Lower leg skin (tissue), 4 donors: ENCODE results near the gene TPRG1L. TPM values are rescaled to one million over a fixed set of nuclear protein-coding genes. Genes with fewer than 3 reads are reported as not detected.

ENCODE experiments used
- DNase-seq, 2 donors: peaks; one replicate each; pipeline ENCODE4 v3.0.0-alpha.2; 2019; ENCODE audit warnings: low spot score in 2 of 2
- H3K4me3 ChIP-seq: fragments of 200-600 bp; sonication (generic); 2 replicates; pipeline ENCODE4 v1.5.1; 2017; ENCODE audit warnings: mild to moderate bottlenecking, low read depth; ENCODE audit not compliant: poor library complexity, severe bottlenecking
- CTCF ChIP-seq, 3 donors: fragments of 450-650 bp; IDR thresholded peaks; one replicate each; pipeline ENCODE4 v1.5.1; 2016; ENCODE audit warnings: antibody characterized with exemption in 3 of 3, mild to moderate bottlenecking in 3 of 3, moderate library complexity in 2 of 3
- POLR2A ChIP-seq, 2 donors: fragments of 450-650 bp; IDR thresholded peaks; one replicate each; pipeline ENCODE4 v1.6.1; 2016 to 2017; ENCODE audit warnings: antibody characterized with exemption in 2 of 2, mild to moderate bottlenecking in 1 of 2, moderate library complexity in 1 of 2
- WGBS, 2 donors: methylation state at CpG; one replicate each; pipeline ENCODE4 v1.1.5; 2018; 5-methylcytosine and 5-hydroxymethylcytosine counted together
- intact Hi-C: fragments of 100-400 bp; cut with DNase I; formaldehyde crosslinking; loops from one replicate; pipeline ENCODE4 v1.15.0; 2023; ENCODE audit warnings: low total_unique reads
- total RNA-seq, 4 donors: library from RNA; depleted of rRNA; stranded (reverse); fragments of >200 nt; gene quantifications; one replicate each; pipeline ENCODE4 v1.1.0, GENCODE V29; 2016

TPRG1L gene
- total RNA-seq, 4 donors from 2014 or later: 44.1 to 54.3 (median 52.2) TPM

DNA sequence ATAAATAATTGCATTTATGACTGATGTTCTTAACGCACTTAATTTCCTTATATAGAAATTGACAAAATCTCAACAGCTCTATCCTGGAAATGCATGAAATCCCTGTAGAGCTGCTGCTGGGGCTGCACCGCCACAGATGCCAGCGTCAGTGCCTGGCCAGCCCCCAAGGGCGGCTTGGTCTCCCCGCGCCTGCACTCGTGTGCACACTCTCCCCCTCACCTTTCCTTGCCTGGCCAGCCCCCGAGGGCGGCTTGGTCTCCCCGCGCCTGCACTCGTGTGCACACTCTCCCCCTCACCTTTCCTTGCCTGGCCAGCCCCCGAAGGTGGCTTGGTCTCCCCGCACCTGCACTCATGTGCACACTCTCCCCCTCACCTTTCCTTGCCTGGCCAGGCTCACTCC is 11.3 kb downstream of the TPRG1L start:
- no peak overlapping the region for H3K4me3 ChIP-seq
- intact Hi-C loops: no loop called here
- TF ChIP-seq CTCF (IDR thresholded peaks at IDR 0.05) (no peak), POLR2A (IDR thresholded peaks at IDR 0.05) (no peak)
- no peak for DNase-seq
- 86 to 93% methylated on average over 14 of the region's 14 CpGs for whole genome bisulfite sequencing, 2 donors

GRCh38 chr1:3636531-3636930 is 11.7 kb downstream of the TPRG1L start:
- 96 to 98% methylated on average over 11 of the region's 11 CpGs for WGBS, 2 donors
- no peak for TF ChIP-seq POLR2A (IDR thresholded peaks at IDR 0.05)
- TF ChIP-seq CTCF (IDR thresholded peaks at IDR 0.05): no peak
- intact Hi-C loops: no loop called here
- no peak overlapping the region for H3K4me3 ChIP-seq
- no peak for DNase-seq

GRCh38 chr1:3638027-3638426 is 13.2 kb downstream of the TPRG1L start:
- whole genome bisulfite sequencing, 2 donors: 88 to 92% methylated on average over 12 of the region's 12 CpGs
- H3K4me3 ChIP-seq: no peak overlapping the region
- TF ChIP-seq POLR2A (IDR thresholded peaks at IDR 0.05) (no peak), CTCF (IDR thresholded peaks at IDR 0.05) (no peak)
- intact Hi-C loops: no loop called here
- no peak for DNase-seq

GRCh38 chr1:3638676-3639075 is 13.9 kb downstream of the TPRG1L start:
- no peak overlapping the region for H3K4me3 ChIP-seq
- TF ChIP-seq POLR2A (IDR thresholded peaks at IDR 0.05) (no peak), CTCF (IDR thresholded peaks at IDR 0.05) (no peak)
- DNase-seq: no peak
- WGBS, 2 donors: 91 to 93% methylated on average over 15 of the region's 15 CpGs
- intact Hi-C loops: no loop called here

GRCh38 chr1:3639397-3639911 is 14.6 kb downstream of the TPRG1L start:
- 95% methylated on average over 20 to 23 of the region's 23 CpGs for WGBS, 2 donors
- no peak overlapping the region for H3K4me3 ChIP-seq
- no peak for DNase-seq
- no peak for TF ChIP-seq POLR2A (IDR thresholded peaks at IDR 0.05)
- no peak for TF ChIP-seq CTCF (IDR thresholded peaks at IDR 0.05)
- intact Hi-C loops: no loop called here
